HFF-Myc (cell line): Measurements from ENCODE around the gene MRPL19.

Experiments used
- DNase-seq: peaks from one replicate; pipeline ENCODE4 v3.0.0-alpha.2; 2011; ENCODE audit warnings: low read depth; ENCODE audit errors: extremely low read depth
- H3K4me3 ChIP-seq: replicated peaks from 2 replicates; pipeline ENCODE4 v1.5.1; 2011; ENCODE audit warnings: low read depth, mild to moderate bottlenecking, control low read depth, low read length
- CTCF ChIP-seq: IDR thresholded peaks from 2 replicates; pipeline ENCODE4 v1.5.1; 2012; ENCODE audit warnings: mild to moderate bottlenecking, low read depth, low read length, control low read depth; ENCODE audit errors: missing control alignments

Gene MRPL19

GRCh38 chr2:75637568-75637967 lies 9.0 kb upstream of the MRPL19 start:
- TF ChIP-seq CTCF: no peak
- H3K4me3 ChIP-seq: no peak overlapping the region
- no peak for DNase-seq

GRCh38 chr2:75640621-75641121 lies 5.9 kb upstream of the MRPL19 start:
- peak; percentile 51 for DNase-seq
- H3K4me3 ChIP-seq: no peak overlapping the region

GRCh38 chr2:75641587-75641986 lies 5.0 kb upstream of the MRPL19 start:
- DNase-seq: no peak
- H3K4me3 ChIP-seq: no peak overlapping the region
- no peak for TF ChIP-seq CTCF

More at GRCh38 chr2:75640621-75641121, 5.9 kb upstream of the MRPL19 start:
- peak; percentile 100 for TF ChIP-seq CTCF

- no peak for DNase-seq
- no peak overlapping the region for H3K4me3 ChIP-seq
- no peak for TF ChIP-seq CTCF
Measured at GRCh38 chr2:75643980-75644379, 2.6 kb upstream of the MRPL19 start.

- DNase-seq: no peak
- TF ChIP-seq CTCF: no peak
- H3K4me3 ChIP-seq: no peak overlapping the region
Measured at GRCh38 chr2:75645643-75646042, 940 bp upstream of the MRPL19 start.

- H3K4me3 ChIP-seq: peak overlapping the region; percentile 80
- TF ChIP-seq CTCF: no peak
- no peak for DNase-seq
Measured at GRCh38 chr2:75646090-75646582, 447 bp upstream of the MRPL19 start.

- peak overlapping the region; percentile 80 for H3K4me3 ChIP-seq
- DNase-seq: no peak
- TF ChIP-seq CTCF: no peak
Measured at GRCh38 chr2:75647771-75648170, 1.2 kb downstream of the MRPL19 start.
